ENCODE results near the gene SIGLEC14. TPM values are rescaled to one million over a fixed set of nuclear protein-coding genes. Genes with fewer than 3 reads are reported as not detected.

The SIGLEC14 gene, protein sequence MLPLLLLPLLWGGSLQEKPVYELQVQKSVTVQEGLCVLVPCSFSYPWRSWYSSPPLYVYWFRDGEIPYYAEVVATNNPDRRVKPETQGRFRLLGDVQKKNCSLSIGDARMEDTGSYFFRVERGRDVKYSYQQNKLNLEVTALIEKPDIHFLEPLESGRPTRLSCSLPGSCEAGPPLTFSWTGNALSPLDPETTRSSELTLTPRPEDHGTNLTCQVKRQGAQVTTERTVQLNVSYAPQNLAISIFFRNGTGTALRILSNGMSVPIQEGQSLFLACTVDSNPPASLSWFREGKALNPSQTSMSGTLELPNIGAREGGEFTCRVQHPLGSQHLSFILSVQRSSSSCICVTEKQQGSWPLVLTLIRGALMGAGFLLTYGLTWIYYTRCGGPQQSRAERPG
- 0.03 to 0.20 TPM in 2 of 5 replicates, not detected in the others for total RNA-seq (2022; extraction: Qiagen RNA extraction; ENCODE audit: low read depth)

GRCh38 chr19:51646730-51647129, at the start of gene SIGLEC14:
SIGLEC14 (minus strand) TSS chr19:51646825; CDS start chr19:51646759, 66 bp downstream.

GRCh38 chr19:51693260-51693659, 46.6 kb upstream of the SIGLEC14 start, which contains the start of gene SPACA6:
SPACA6 (plus strand) TSS chr19:51693330; CDS start chr19:51693527, 197 bp downstream.

DNA sequence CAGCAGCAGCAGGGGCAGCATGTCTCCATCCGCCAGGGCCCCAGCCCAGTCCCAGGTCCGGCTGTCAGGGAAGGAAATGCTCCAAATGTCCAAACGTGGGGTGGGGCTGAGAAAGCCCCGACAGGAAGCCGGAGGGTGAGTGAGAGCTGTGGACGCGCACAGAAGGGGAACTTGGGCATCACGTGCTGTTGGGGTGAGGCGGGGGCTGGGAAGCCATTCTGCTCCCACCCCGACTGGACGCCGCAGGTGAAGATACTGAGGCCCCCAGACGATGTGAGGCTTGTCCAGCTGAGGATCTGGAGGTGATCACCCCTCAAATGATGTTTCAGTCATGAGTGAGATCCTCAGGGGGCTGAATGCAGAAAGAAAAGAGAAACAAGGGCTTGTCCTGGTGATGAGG, 16.3 kb downstream of the SIGLEC14 start, which contains the start of gene SIGLEC5:
SIGLEC5 (minus strand) TSS at position 87 of the 400 bp plus-strand sequence; CDS start at position 21, 66 bp downstream.

Other genes with a start within 250 kb of the SIGLEC14 start
- gene SIGLEC10, start 229.2 kb downstream of the SIGLEC14 start, total RNA-seq (2022; extraction: Qiagen RNA extraction; ENCODE audit: low read depth) = not detected in 5 replicates
- gene SIGLEC8, start 188.4 kb downstream of the SIGLEC14 start, total RNA-seq (2022; extraction: Qiagen RNA extraction; ENCODE audit: low read depth) = not detected in 5 replicates
- not detected in 5 replicates for gene CEACAM18, start 168.3 kb downstream of the SIGLEC14 start, total RNA-seq (2022; extraction: Qiagen RNA extraction; ENCODE audit: low read depth)
- not detected in 5 replicates for gene SIGLEC12, start 145.0 kb downstream of the SIGLEC14 start, total RNA-seq (2022; extraction: Qiagen RNA extraction; ENCODE audit: low read depth)
- gene SIGLEC6, start 115.2 kb downstream of the SIGLEC14 start, total RNA-seq (2022; extraction: Qiagen RNA extraction; ENCODE audit: low read depth) = not detected in 5 replicates
- gene ZNF175, start 75.5 kb downstream of the SIGLEC14 start, total RNA-seq (2022; extraction: Qiagen RNA extraction; ENCODE audit: low read depth) = 4.2 to 5.6 TPM (median 4.3 TPM) in 5 replicates
- not detected in 5 replicates for gene SIGLEC5, start 16.4 kb downstream of the SIGLEC14 start, total RNA-seq (2022; extraction: Qiagen RNA extraction; ENCODE audit: low read depth)
- 7.8 to 17.5 TPM (median 11.3 TPM) in 5 replicates for gene SPACA6, start 46.5 kb upstream of the SIGLEC14 start, total RNA-seq (2022; extraction: Qiagen RNA extraction; ENCODE audit: low read depth)
- gene HAS1, start 77.2 kb upstream of the SIGLEC14 start, total RNA-seq (2022; extraction: Qiagen RNA extraction; ENCODE audit: low read depth) = not detected in 5 replicates
- gene FPR1, start 105.1 kb upstream of the SIGLEC14 start, total RNA-seq (2022; extraction: Qiagen RNA extraction; ENCODE audit: low read depth) = 0.10 TPM in 1 of 5 replicates, not detected in the others
- not detected in 5 replicates for gene FPR2, start 114.4 kb upstream of the SIGLEC14 start, total RNA-seq (2022; extraction: Qiagen RNA extraction; ENCODE audit: low read depth)
- gene FPR3, start 148.3 kb upstream of the SIGLEC14 start, total RNA-seq (2022; extraction: Qiagen RNA extraction; ENCODE audit: low read depth) = not detected in 5 replicates
- gene ZNF577, start 241.1 kb upstream of the SIGLEC14 start, total RNA-seq (2022; extraction: Qiagen RNA extraction; ENCODE audit: low read depth) = 0.06 to 0.15 TPM (median 0.09 TPM) in 4 of 5 replicates, not detected in the other

Measured in A549 treated with CpdA at 1 μM for 4 hours (cell line).